HepG2 (cell line): ENCODE measurements around the gene ATP6V0A1. TPM values are rescaled to one million over a fixed set of nuclear protein-coding genes. Genes with fewer than 3 reads are reported as not detected.

ENCODE experiments used
- CBX5 ChIP-seq: sonication (generic); formaldehyde crosslinking; IDR thresholded peaks from 2 replicates; pipeline ENCODE4 v1.4.0; 2020; ENCODE audit warnings: missing genetic modification reagents, borderline replicate concordance
- CHD4 ChIP-seq: fragments of 200-600 bp; sonication (generic); IDR thresholded peaks from 2 replicates; pipeline ENCODE4 v1.7.0; 2017; ENCODE audit warnings: mild to moderate bottlenecking, low read length, borderline replicate concordance
- GATAD1 ChIP-seq: IDR thresholded peaks from 2 replicates; pipeline ENCODE4 v1.6.1; 2016; ENCODE audit warnings: missing genetic modification reagents, missing compliant biosample characterization
- GFI1 ChIP-seq: sonication (generic); formaldehyde crosslinking; IDR thresholded peaks from 2 replicates; pipeline ENCODE4 v1.5.0; 2020; ENCODE audit warnings: missing genetic modification reagents, mild to moderate bottlenecking, borderline replicate concordance
- HNRNPH1 ChIP-seq: fragments of 200-400 bp; formaldehyde crosslinking; optimal IDR thresholded peaks from 2 replicates; pipeline ENCODE3; 2017; ENCODE audit warnings: mild to moderate bottlenecking, low read depth, low read length
- IRF9 ChIP-seq: sonication (generic); formaldehyde crosslinking; IDR thresholded peaks from 2 replicates; pipeline ENCODE4 v1.8.0; 2022; ENCODE audit warnings: missing genetic modification reagents, mild to moderate bottlenecking, borderline replicate concordance
- MAFK ChIP-seq, 2 experiments: IDR thresholded peaks in 1 of 2; conservative IDR thresholded peaks in 1 of 2; 2 replicates each; pipeline ENCODE4 v1.6.1; 2011; ENCODE audit warnings: improper control_type of control experiment in 2 of 2, low read length in 2 of 2
- MZF1 ChIP-seq: sonication (generic); formaldehyde crosslinking; IDR thresholded peaks from 2 replicates; pipeline ENCODE4 v1.8.1; 2023; ENCODE audit warnings: mild to moderate bottlenecking, missing genetic modification reagents, borderline replicate concordance
- NR2F2 ChIP-seq: IDR thresholded peaks from 2 replicates; pipeline ENCODE4 v1.6.1; 2012; ENCODE audit warnings: low read depth, inconsistent platforms, borderline replicate concordance
- NR2F6 ChIP-seq, 2 experiments: IDR thresholded peaks; 2 replicates each; pipeline ENCODE4 v1.6.1; 2016; ENCODE audit warnings: antibody characterized with exemption in 1 of 2, mild to moderate bottlenecking in 1 of 2
- ZBTB40 ChIP-seq, 2 experiments: fragments of 450-650 bp in 1 of 2; sonication (generic) in 1 of 2; formaldehyde crosslinking in 1 of 2; IDR thresholded peaks; 2 replicates each; pipeline versions ENCODE4 v1.6.1 to v1.8.0; 2016 to 2022; ENCODE audit warnings: antibody characterized with exemption in 1 of 2, mild to moderate bottlenecking in 1 of 2, missing genetic modification reagents in 1 of 2
- ZBTB43 ChIP-seq: sonication (generic); formaldehyde crosslinking; conservative IDR thresholded peaks from 2 replicates; pipeline ENCODE4 v1.4.0; 2020; ENCODE audit warnings: missing genetic modification reagents
- ZNF282 ChIP-seq: fragments of 450-650 bp; IDR thresholded peaks from 2 replicates; pipeline ENCODE4 v1.6.1; 2018; ENCODE audit not compliant: partially characterized antibody
- ZNF543 ChIP-seq: sonication (generic); formaldehyde crosslinking; IDR thresholded peaks from 2 replicates; pipeline ENCODE4 v1.4.0; 2020; ENCODE audit warnings: mild to moderate bottlenecking, missing genetic modification reagents
- ZNF558 ChIP-seq: sonication (generic); formaldehyde crosslinking; IDR thresholded peaks from 2 replicates; pipeline ENCODE4 v1.9.0; 2022; ENCODE audit warnings: mild to moderate bottlenecking, missing genetic modification reagents, borderline replicate concordance
- ZNF678 ChIP-seq: sonication (generic); formaldehyde crosslinking; IDR thresholded peaks from 2 replicates; pipeline ENCODE4 v1.4.0; 2020; ENCODE audit warnings: mild to moderate bottlenecking, missing genetic modification reagents
- polyA plus RNA-seq, 8 experiments: library from polyadenylated mRNA; depleted of rRNA in 3 of 8; stranded (reverse) in 7 of 8; unstranded in 1 of 8; fragments of >200 nt; fragmentation: Illumina TruSeq in 4 of 8; extraction: Trizol in 4 of 8; gene quantifications; 2 replicates each; pipeline versions ENCODE4 v1.2.1 to v1.2.3, GENCODE V29; 2011 to 2016; ENCODE audit warnings: low read depth in 4 of 8, missing spikeins in 1 of 8, mixed read lengths in 1 of 8; ENCODE audit not compliant: insufficient read depth in 1 of 8
- total RNA-seq, 5 experiments: library from RNA; depleted of rRNA; stranded (reverse); fragments of >200 nt; fragmentation: Illumina TruSeq; extraction: Trizol; gene quantifications; 2 replicates each; pipeline ENCODE4 v1.2.3, GENCODE V29; 2016; ENCODE audit warnings: low read depth in 1 of 5

ATP6V0A1 gene
- total and polyA plus RNA-seq, 2 of the 13 experiments (the other 11 are each of a cell fraction or from before 2014, with no cell fraction given) = 27.9 to 54.1 TPM

GRCh38 chr17:42531455-42532354 is 73.0 kb downstream of the ATP6V0A1 start (continued):
- TF ChIP-seq IRF9 (CRISPR knock-in tag) (0 out of 2 replicates have a peak, but pooled peaks have one; percentile 26), NR2F2 (peak; percentile 47; the same call in 1 of the 2 replicates), ZBTB40 (IDR thresholded peaks at IDR 0.05) (no peak), ZBTB40 (CRISPR knock-in tag; IDR thresholded peaks at IDR 0.05) (no peak; the same call in 1 of the 2 replicates), GFI1 (no peak; the same call in 1 of the 2 replicates), ZNF558 (CRISPR knock-in tag) (no peak), MZF1 (CRISPR knock-in tag) (no peak), HNRNPH1 (no peak), MAFK (conservative IDR thresholded peaks at IDR 0.05 in 1 of 2, IDR thresholded peaks at IDR 0.05 in 1 of 2; ENCODE audit: low read length in 2 of 2) (no peak), CHD4 (peak; percentile 87), ZBTB43 (peak; percentile 46; the same call in 1 of the 2 replicates), NR2F6 (IDR thresholded peaks at IDR 0.05) (peak; percentile 59; the same call in 1 of the 2 replicates), NR2F6 (CRISPR knock-in tag; IDR thresholded peaks at IDR 0.05) (peak; percentile 83), ZNF678 (CRISPR knock-in tag) (no peak), ZNF543 (CRISPR knock-in tag) (0 out of 2 replicates have a peak, but pooled peaks have one; percentile 37), CBX5 (CRISPR knock-in tag) (no peak), ZNF282 (no peak), GATAD1 (CRISPR knock-in tag) (peak; percentile 14; the same call in 1 of the 2 replicates)
